Right lung (tissue), 10 donors: Measurements from ENCODE around the gene TAX1BP3. TPM values are rescaled to one million over a fixed set of nuclear protein-coding genes. Genes with fewer than 3 reads are reported as not detected.
"Not testable (repeated sequence)": the region's sequence is repeated elsewhere in the genome, so short reads cannot be mapped to it uniquely, and the experiment has no call there.

Experiments
- DNase-seq, 2 donors: peaks; one replicate each; pipeline ENCODE4 v3.0.0-alpha.2; 2013
- long read RNA-seq, 8 donors: transcript quantifications; one replicate each; lab custom pipeline, GENCODE V29; 2026
- polyA plus RNA-seq, 5 donors: library from polyadenylated mRNA; unstranded; fragments of 120-200 nt; gene quantifications; one replicate each; pipeline versions ENCODE4 v1.2.1 to v1.2.3, GENCODE V29; 2013; ENCODE audit warnings: inconsistent platforms in 1 of 5, low replicate concordance in 1 of 5; ENCODE audit not compliant: insufficient read length in 5 of 5, insufficient read depth in 1 of 5

The TAX1BP3 gene, protein sequence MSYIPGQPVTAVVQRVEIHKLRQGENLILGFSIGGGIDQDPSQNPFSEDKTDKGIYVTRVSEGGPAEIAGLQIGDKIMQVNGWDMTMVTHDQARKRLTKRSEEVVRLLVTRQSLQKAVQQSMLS
- 100 to 1,000 TPM in 1 of 5 donors, 10 to 100 TPM in 4; 61.0 to 110 (median 67.3) TPM for polyA plus RNA-seq
- long read RNA-seq, donor 1, transcript TAX1BP3-201 (4 exons, 1,377 nt): major isoform, 18 of 39 reads
- long read RNA-seq, donor 1, partial matches to known transcripts: 0 of 39 reads
- long read RNA-seq, donor 1, other reads (novel, unspliced or antisense): 20 of 39 reads
- long read RNA-seq, donor 2, transcript TAX1BP3-201 (4 exons, 1,377 nt): major isoform, 13 of 27 reads
- long read RNA-seq, donor 2, partial matches to known transcripts: 0 of 27 reads
- long read RNA-seq, donor 2, other reads (novel, unspliced or antisense): 12 of 27 reads
- long read RNA-seq, donor 3, transcript TAX1BP3-201 (4 exons, 1,377 nt): major isoform, 18 of 33 reads
- long read RNA-seq, donor 3, partial matches to known transcripts: 0 of 33 reads
- long read RNA-seq, donor 3, other reads (novel, unspliced or antisense): 15 of 33 reads
- long read RNA-seq, donor 4, transcript TAX1BP3-201 (4 exons, 1,377 nt): major isoform, 23 of 24 reads
- long read RNA-seq, donor 4, partial matches to known transcripts: 0 of 24 reads
- long read RNA-seq, donor 4, other reads (novel, unspliced or antisense): 0 of 24 reads
- long read RNA-seq, donor 5, transcript TAX1BP3-201 (4 exons, 1,377 nt): major isoform, 26 of 45 reads
- long read RNA-seq, donor 5, partial matches to known transcripts: 5 of 45 reads
- long read RNA-seq, donor 5, other reads (novel, unspliced or antisense): 12 of 45 reads
- long read RNA-seq, donor 6, transcript TAX1BP3-201 (4 exons, 1,377 nt): major isoform, 40 of 64 reads
- long read RNA-seq, donor 6, partial matches to known transcripts: 6 of 64 reads
- long read RNA-seq, donor 6, other reads (novel, unspliced or antisense): 18 of 64 reads
- long read RNA-seq, donor 7, transcript TAX1BP3-201 (4 exons, 1,377 nt): major isoform, 33 of 46 reads
- long read RNA-seq, donor 7, partial matches to known transcripts: 10 of 46 reads
- long read RNA-seq, donor 7, other reads (novel, unspliced or antisense): 0 of 46 reads
- long read RNA-seq, donor 8, transcript TAX1BP3-201 (4 exons, 1,377 nt): major isoform, 7 of 7 reads
- long read RNA-seq, donor 8, partial matches to known transcripts: 0 of 7 reads
- long read RNA-seq, donor 8, other reads (novel, unspliced or antisense): 0 of 7 reads

DNA sequence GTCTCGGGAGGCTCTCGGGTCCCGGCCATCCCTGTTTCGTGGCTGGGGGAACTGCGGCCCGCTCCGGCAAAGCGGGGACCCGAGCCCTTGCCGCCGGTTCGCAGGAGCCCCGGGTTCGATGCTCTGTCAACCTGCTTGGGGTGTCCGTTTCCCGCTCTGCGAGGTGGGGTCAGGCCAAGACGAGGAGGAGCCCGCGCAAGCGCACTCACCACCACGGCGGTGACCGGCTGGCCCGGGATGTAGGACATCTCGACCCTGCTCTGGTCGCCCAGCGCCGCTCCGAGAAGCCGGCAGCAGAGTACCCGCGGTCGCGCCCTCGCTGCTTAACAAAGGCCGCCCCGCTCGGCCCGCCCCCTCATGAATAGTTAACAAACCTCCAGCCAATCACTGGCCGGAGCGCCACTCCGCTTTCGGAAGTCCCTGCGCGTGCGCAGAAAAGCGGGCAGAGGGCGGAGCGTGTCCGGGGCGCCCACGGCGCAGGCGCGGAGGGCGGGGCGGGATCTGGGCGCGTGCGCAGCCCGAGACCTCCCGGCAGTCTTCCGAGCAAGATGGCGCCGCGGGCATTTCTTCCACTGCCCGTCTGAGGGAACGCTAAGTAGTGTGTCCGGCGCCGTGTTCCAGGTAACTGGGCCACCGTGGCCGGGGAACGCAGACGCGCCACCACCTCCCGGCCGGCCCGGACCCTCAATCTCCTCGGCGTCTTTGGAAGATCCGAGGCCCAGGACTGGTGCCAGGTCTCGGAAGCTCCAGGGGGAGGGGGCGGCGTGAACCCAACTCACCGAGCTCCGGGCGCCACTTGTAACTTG is at the start of gene TAX1BP3, which contains the start of gene EMC6:
TAX1BP3 (minus strand) TSS at position 300 of the 806 bp plus-strand sequence; CDS start at position 248, 52 bp downstream.
EMC6 (plus strand) TSS at position 534 of the 806 bp plus-strand sequence. CDS start 335 bp downstream, outside the sequence.
- peak; percentile 99 to 100 for DNase-seq

GRCh38 chr17:3715296-3715695 is 46.9 kb upstream of the TAX1BP3 start:
- DNase-seq: no peak

GRCh38 chr17:3712811-3713463 is 44.6 kb upstream of the TAX1BP3 start:
- no peak for DNase-seq

- DNase-seq: no peak
Observed at GRCh38 chr17:3710951-3711383, 42.6 kb upstream of the TAX1BP3 start.

DNA sequence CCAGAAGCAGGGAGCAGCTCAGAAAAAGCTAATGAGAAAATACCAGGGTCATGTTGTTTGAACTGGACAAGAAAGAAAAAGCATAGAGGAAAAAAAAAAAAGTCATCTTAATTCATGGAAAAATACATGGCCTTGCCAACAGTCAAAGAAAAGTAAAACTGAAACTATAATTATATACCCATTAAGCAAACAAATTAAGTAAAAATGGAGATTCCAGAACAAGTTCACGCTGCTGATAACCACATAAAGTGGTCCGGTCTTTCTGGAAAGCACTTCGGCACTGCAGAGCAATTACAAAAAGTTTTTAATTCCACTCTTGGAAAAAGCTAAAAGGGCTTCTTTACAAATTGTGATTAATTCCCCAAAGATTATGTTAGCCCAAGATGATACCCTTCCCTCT is 40.0 kb upstream of the TAX1BP3 start:
- DNase-seq: peak in 1 of 2 donors; percentile 40

- DNase-seq: not testable (repeated sequence)
Observed at GRCh38 chr17:3705718-3705984, 37.3 kb upstream of the TAX1BP3 start.

DNA sequence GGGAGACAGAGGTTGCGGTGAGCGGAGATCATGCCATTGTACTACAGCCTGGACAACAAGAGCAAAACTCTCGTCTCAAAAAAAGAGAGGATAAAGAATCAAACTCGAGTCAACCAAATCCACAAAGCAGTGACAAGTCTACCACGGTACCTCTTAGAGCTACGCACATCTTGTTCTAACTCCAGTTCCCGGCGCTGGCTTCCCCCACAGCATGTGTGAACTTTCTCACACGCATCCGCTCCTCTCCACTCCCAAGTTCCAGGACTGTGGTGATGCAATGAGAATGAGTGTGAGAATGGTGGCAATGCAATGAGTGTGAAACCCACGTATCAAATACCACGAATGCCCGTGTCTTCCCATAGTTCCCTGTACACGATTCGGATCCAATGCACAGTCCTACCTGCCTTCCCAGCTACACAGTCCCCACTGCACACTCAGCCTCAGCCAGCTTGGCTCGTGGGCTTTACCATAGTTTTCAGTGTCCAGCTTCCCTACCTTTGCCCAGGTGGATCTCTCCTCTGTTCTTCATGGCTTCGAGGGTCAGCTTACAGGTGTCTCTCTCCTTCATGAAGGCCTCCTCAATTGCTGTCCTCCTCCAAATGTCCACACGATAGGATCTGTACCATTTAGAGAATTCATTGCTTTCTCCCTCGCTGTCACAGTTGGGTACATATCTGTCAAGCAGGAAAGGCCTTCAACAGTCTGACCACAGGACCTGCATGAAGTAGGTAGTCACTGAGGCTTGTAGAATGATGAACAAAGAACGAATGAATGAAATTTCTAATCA is 36.7 kb upstream of the TAX1BP3 start:
- DNase-seq: no peak

- not testable (repeated sequence) for DNase-seq
Observed at GRCh38 chr17:3702041-3702539, 33.7 kb upstream of the TAX1BP3 start.

- DNase-seq: no peak
Observed at GRCh38 chr17:3699951-3700350, 31.6 kb upstream of the TAX1BP3 start.

GRCh38 chr17:3698139-3698538 is 29.8 kb upstream of the TAX1BP3 start:
- no peak for DNase-seq

DNA sequence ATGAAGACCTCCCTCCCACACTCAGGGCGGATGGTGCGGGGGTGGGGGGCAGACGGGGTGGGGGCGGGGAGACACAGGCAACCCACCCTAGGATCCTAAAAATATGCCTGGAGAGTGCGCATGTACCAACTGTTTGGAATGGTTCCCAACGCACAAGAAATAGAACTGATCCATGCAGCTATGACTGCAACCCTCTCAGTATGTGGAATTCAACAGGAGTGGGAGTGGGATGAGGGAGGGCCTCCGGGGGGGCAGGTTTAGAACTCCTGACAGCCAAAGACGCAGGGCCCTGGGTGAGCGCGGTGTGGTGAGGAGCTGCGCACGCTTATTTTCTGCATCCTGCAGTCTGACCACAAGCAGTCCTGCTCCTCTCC is 28.7 kb upstream of the TAX1BP3 start:
- no peak for DNase-seq

- no peak for DNase-seq
Observed at GRCh38 chr17:3695723-3696411, 27.5 kb upstream of the TAX1BP3 start, which contains the start of gene P2RX5. Gene P2RX5, minus strand, starts transcription at chr17:3696155. Its CDS starts 150 bp downstream, at chr17:3696005.

DNA sequence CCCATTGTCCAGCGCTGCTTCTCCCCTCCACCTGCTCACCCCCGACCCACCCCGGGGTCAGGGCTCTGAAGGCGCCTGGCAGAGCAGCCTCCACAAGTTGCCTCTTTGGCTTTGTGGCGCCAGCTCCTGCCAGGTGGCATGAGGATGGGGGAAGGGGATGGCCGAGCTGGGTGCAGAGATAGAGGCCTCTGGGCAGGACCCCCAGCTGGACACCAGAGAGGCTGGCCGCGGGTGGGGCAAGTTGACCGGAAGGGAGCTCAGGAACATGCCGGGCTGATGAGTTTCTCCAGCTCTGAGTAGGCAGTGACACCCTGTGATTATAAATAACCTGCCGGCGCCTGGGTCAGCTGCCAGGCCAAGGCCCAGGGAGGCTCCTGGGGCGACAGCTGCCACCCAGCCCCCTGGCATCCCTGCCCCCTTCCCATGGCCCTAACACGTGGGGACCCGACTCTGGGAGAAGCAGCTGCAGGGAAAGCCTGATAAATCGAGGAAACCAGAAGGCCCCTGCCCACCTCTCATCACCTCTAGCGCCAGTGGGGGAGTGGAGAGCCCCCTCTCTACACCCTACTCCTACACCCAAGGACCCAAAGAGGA is 26.8 kb upstream of the TAX1BP3 start:
- no peak for DNase-seq

- DNase-seq: no peak
Observed at GRCh38 chr17:3693829-3694231, 25.5 kb upstream of the TAX1BP3 start.

DNA sequence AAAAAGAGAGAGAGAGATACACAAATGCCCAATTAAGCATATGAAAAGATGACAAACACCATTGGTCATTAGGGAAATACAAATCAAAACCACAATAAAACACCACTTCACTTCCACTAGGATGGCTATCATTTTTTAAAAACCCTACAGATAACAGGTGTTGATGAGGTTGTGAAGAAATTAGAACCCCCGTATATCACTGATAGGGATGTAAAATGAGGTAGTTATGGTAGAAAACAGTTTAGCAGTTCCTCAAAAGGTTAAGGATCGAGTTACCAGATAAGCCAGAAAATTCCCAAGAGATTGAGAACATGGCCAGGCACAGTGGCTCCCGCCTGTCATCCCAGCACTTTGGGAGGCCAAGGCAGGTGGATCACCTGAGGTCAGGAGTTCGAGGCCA is 24.8 kb upstream of the TAX1BP3 start:
- no peak for DNase-seq

DNA sequence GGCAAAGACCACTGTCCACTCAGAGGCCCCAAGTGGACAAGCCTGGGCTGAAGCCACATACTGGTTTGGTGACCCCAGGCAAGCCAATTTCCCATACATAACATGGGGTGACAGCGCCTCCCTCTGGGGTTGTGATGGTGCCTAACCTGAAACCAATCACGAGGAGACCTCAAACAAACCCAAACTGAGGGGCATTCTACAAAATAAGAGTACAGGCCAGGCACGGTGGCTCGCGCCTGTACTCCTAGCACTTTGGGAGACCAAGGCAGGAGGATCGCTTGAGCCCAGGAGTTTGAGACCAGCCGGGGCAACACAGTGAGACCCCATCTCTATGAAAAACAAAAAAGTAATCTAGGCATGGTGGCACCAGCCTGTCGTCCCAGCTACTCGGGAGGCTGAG is 24.0 kb upstream of the TAX1BP3 start:
- DNase-seq: no peak

GRCh38 chr17:3691617-3692067 is 23.3 kb upstream of the TAX1BP3 start:
- no peak for DNase-seq
